K562 (cell line): ENCODE results near the gene MYOC. TPM values are rescaled to one million over a fixed set of nuclear protein-coding genes. Genes with fewer than 3 reads are reported as not detected.
"Not testable (repeated sequence)": the region's sequence is repeated elsewhere in the genome, so short reads cannot be mapped to it uniquely, and the experiment has no call there.

ENCODE experiments used
- ATAC-seq: fragments of 200-7000 bp; cut with Tn5 transposase; 3 replicates; pipeline ENCODE4 v1.9.1; 2020; ENCODE audit warnings: moderate library complexity
- BruUV-seq: library from RNA; stranded (reverse); fragments of 400-500 nt; replicated peaks from 2 replicates; lab custom pipeline; 2021; lab: Mats Ljungman, UMichigan
- CTCF ChIA-PET: fragments of 300-600 bp; formaldehyde crosslinking; extraction: SDS; loops from one replicate; lab custom pipeline; 2021; ENCODE audit warnings: low intra/inter-chr PET ratio; lab: Yijun Ruan, JAX
- POLR2A ChIA-PET: fragments of 300-600, 350-650 bp; sonication (Branson Sonifier 250); formaldehyde crosslinking; extraction: SDS; loops from one replicate; lab custom pipeline; 2021; ENCODE audit warnings: antibody characterized with exemption, inconsistent platforms; lab: Yijun Ruan, JAX
- DNase-seq, 4 experiments: peaks; one replicate each; pipeline versions ENCODE4 v3.0.0 to v3.0.0-alpha.2; 2011 to 2018; ENCODE audit warnings: low spot score in 3 of 4, mixed read lengths in 3 of 4; ENCODE audit errors: extremely low read depth in 1 of 4
- FAIRE-seq: peaks from 2 replicates; lab custom pipeline; 2011; peaks lifted over from hg19 to GRCh38; lab: Jason Lieb, UNC
- H2AFZ ChIP-seq: 2 replicates; pipeline ENCODE4 v1.6.0; 2011; ENCODE audit warnings: low read depth, low read length, control low read depth, inconsistent platforms
- H3K27ac ChIP-seq: fragments of 200-600 bp; 3 replicates; pipeline ENCODE4 v1.8.0; 2011; ENCODE audit warnings: low read depth, mild to moderate bottlenecking, control low read depth, inconsistent platforms, low read length, moderate library complexity, mixed read lengths; ENCODE audit errors: extremely low read depth
- H3K27me3 ChIP-seq, 2 experiments: fragments of 300-600 bp in 1 of 2; 2 replicates in 1 of 2; 3 replicates in 1 of 2; pipeline versions ENCODE4 v1.6.0 to v1.8.0; 2011; ENCODE audit warnings: inconsistent platforms in 2 of 2, low read length in 2 of 2, mild to moderate bottlenecking in 1 of 2, mixed read lengths in 1 of 2, moderate library complexity in 1 of 2; ENCODE audit not compliant: control insufficient read depth in 2 of 2, insufficient read depth in 2 of 2
- H3K36me3 ChIP-seq: fragments of 300-600 bp; 3 replicates; pipeline ENCODE4 v1.8.0; 2011; ENCODE audit warnings: mild to moderate bottlenecking, low read length, inconsistent platforms; ENCODE audit not compliant: control insufficient read depth, insufficient read depth
- H3K4me1 ChIP-seq, 2 experiments: fragments of 200-600 bp in 1 of 2; replicated peaks in 1 of 2; 2 replicates in 1 of 2; 3 replicates in 1 of 2; pipeline versions ENCODE4 v1.5.1 to v1.8.0; 2011; ENCODE audit warnings: inconsistent platforms in 2 of 2, low read length in 2 of 2, mild to moderate bottlenecking in 1 of 2, mixed read lengths in 1 of 2, moderate library complexity in 1 of 2; ENCODE audit not compliant: control insufficient read depth in 2 of 2, insufficient read depth in 2 of 2
- H3K4me2 ChIP-seq: 2 replicates; pipeline ENCODE4 v1.6.1; 2011; ENCODE audit warnings: low read length, control low read depth, inconsistent platforms, mixed read lengths; ENCODE audit not compliant: insufficient read depth
- H3K4me3 ChIP-seq: fragments of 200-600 bp; sonication (generic), shearing (Covaris generic); 2 replicates; pipeline ENCODE4 v1.5.1; 2016; ENCODE audit warnings: control low read depth, inconsistent platforms
- H3K79me2 ChIP-seq: fragments of 200-600 bp; 3 replicates; pipeline ENCODE4 v1.8.0; 2011; ENCODE audit warnings: low read length, inconsistent platforms; ENCODE audit not compliant: control insufficient read depth, insufficient read depth
- H3K9ac ChIP-seq, 2 experiments: 2 replicates each; pipeline versions ENCODE4 v1.6.0 to v1.6.1; 2011; ENCODE audit warnings: low read depth in 2 of 2, low read length in 2 of 2, control low read depth in 1 of 2, inconsistent platforms in 1 of 2, mild to moderate bottlenecking in 1 of 2, mixed read lengths in 1 of 2; ENCODE audit not compliant: insufficient read depth in 1 of 2
- H3K9me1 ChIP-seq: one replicate; pipeline ENCODE4 v1.6.0; 2011; ENCODE audit warnings: inconsistent platforms, mild to moderate bottlenecking, low read length, moderate library complexity; ENCODE audit not compliant: control insufficient read depth, insufficient read depth
- H3K9me3 ChIP-seq: replicated peaks from 2 replicates; pipeline ENCODE4 v1.5.1; 2011; ENCODE audit warnings: low read depth, low read length, inconsistent platforms; ENCODE audit not compliant: control insufficient read depth, insufficient read depth
- H4K20me1 ChIP-seq: replicated peaks from 2 replicates; pipeline ENCODE4 v1.6.1; 2011; ENCODE audit warnings: low read length, inconsistent platforms, mixed read lengths; ENCODE audit not compliant: control insufficient read depth, insufficient read depth
- MAZ ChIP-seq, 2 experiments: fragments of 450-650 bp in 1 of 2; sonication (generic) in 1 of 2; formaldehyde crosslinking; IDR thresholded peaks in 1 of 2; conservative IDR thresholded peaks in 1 of 2; 2 replicates each; pipeline versions ENCODE4 v1.4.0 to v1.5.0; 2020; ENCODE audit warnings: mild to moderate bottlenecking in 1 of 2, missing genetic modification reagents in 1 of 2
- NKRF ChIP-seq: fragments of 450-650 bp; IDR thresholded peaks from 2 replicates; pipeline ENCODE4 v1.6.1; 2016; ENCODE audit warnings: borderline replicate concordance
- RAD21 ChIP-seq, 2 experiments: fragments of 250-450 bp in 1 of 2; fragments of 450-650 bp in 1 of 2; sonication (Bioruptor Pico) in 1 of 2; formaldehyde crosslinking in 1 of 2; IDR thresholded peaks in 1 of 2; conservative IDR thresholded peaks in 1 of 2; 2 replicates each; pipeline versions ENCODE4 v1.4.0 to v1.8.0; 2020 to 2022; ENCODE audit warnings: mild to moderate bottlenecking in 2 of 2, moderate library complexity in 1 of 2
- SRSF3 ChIP-seq: fragments of 200-400 bp; formaldehyde crosslinking; IDR thresholded peaks from 2 replicates; pipeline ENCODE4 v1.6.1; 2016; ENCODE audit warnings: mild to moderate bottlenecking, low read length, moderate library complexity; ENCODE audit not compliant: insufficient read depth
- ZNF197 ChIP-seq: fragments of 200-800 bp; sonication (Bioruptor generic); IDR thresholded peaks from 2 replicates; pipeline ENCODE4 v1.6.1; 2016; ENCODE audit warnings: low read depth, missing genetic modification characterization, missing compliant biosample characterization
- ZNF24 ChIP-seq: fragments of 450-650 bp; IDR thresholded peaks from 2 replicates; pipeline ENCODE4 v1.6.1; 2016
- ZNF3 ChIP-seq: fragments of 250-450 bp; sonication (Bioruptor Pico); IDR thresholded peaks from 2 replicates; pipeline ENCODE4 v1.5.0; 2021; ENCODE audit warnings: mild to moderate bottlenecking, moderate library complexity
- ZNF408 ChIP-seq: fragments of 250-450 bp; sonication (Bioruptor Pico); IDR thresholded peaks from 2 replicates; pipeline ENCODE4 v1.4.0; 2020; ENCODE audit warnings: low read depth, mild to moderate bottlenecking, moderate library complexity
- WGBS: fragments of 100-300 bp; shearing (Covaris generic); methylation state at CpG from one replicate; pipeline ENCODE4 v1.1.6; 2016; ENCODE audit warnings: low coverage, mixed read lengths; ENCODE audit not compliant: insufficient coverage; ENCODE audit errors: missing lambda C conversion rate; 5-methylcytosine and 5-hydroxymethylcytosine counted together
- in situ Hi-C: fragments of 300-500 bp; cut with MboI; formaldehyde crosslinking; loops from 4 replicates; pipeline ENCODE4 v1.15.0; 2018; ENCODE audit warnings: inconsistent platforms, mixed read lengths
- intact Hi-C: fragments of 100-400 bp; cut with micrococcal nuclease; formaldehyde crosslinking; loops from 2 replicates; pipeline ENCODE4 v1.14.2; 2022
- polyA plus RNA-seq, 8 experiments: library from polyadenylated mRNA; depleted of rRNA in 4 of 8; stranded (reverse) in 5 of 8; unstranded in 3 of 8; fragments of >200 nt; fragmentation: Nextera tagmentation in 2 of 8; fragmentation: Illumina TruSeq in 1 of 8; extraction: Ambion mirVana in 2 of 8; extraction: Trizol in 1 of 8; gene quantifications; 2 replicates each; pipeline versions ENCODE4 v1.2.1 to v1.2.3, GENCODE V29; 2011 to 2014; ENCODE audit warnings: inconsistent platforms in 1 of 8, missing spikeins in 1 of 8
- total RNA-seq, 7 experiments: library from RNA; depleted of rRNA in 6 of 7; stranded (reverse); fragments of >200 nt in 6 of 7; fragmentation: Illumina TruSeq in 2 of 7; extraction: Trizol in 2 of 7; gene quantifications; 2 replicates each; pipeline versions ENCODE4 v1.2.1 to v1.2.3, GENCODE V29; 2011 to 2021; ENCODE audit warnings: low replicate concordance in 1 of 7
- TF ChIP-seq, protein P1 (sequence below): fragments of 450-650 bp; formaldehyde crosslinking; IDR thresholded peaks from 2 replicates; pipeline ENCODE4 v1.4.0; 2020; ENCODE audit warnings: mild to moderate bottlenecking, moderate library complexity
- TF ChIP-seq, protein P2 (sequence below): sonication (generic); formaldehyde crosslinking; IDR thresholded peaks from 2 replicates; pipeline ENCODE4 v1.8.0; 2022; ENCODE audit warnings: mild to moderate bottlenecking, missing genetic modification reagents

The MYOC gene
- total and polyA plus RNA-seq, 9 of the 15 experiments (the other 6 are each of a cell fraction or from before 2014, with no cell fraction given) = not detected

- no TSS peak for BruUV-seq
- ChIA-PET CTCF (no interaction called here), POLR2A (interaction anchor here (2.0 kb wide), 1 partner anchor 12 kb away, joined by 7 read pairs; no protein-coding TSS in a partner anchor)
- Histone ChIP-seq H3K27ac (no peak overlapping the region), H4K20me1 (no peaks in the 10 kb centered on the region), H3K4me3 (no peak overlapping the region), H3K9me1 (no peaks in the 10 kb centered on the region), H3K9me3 (no peaks in the 10 kb centered on the region), H3K4me2 (no peak overlapping the region), H3K4me1 (no peaks in the 10 kb centered on the region), H2AFZ (no peak overlapping the region), H3K36me3 (no peaks in the 10 kb centered on the region), H3K79me2 (no peaks in the 10 kb centered on the region), H3K9ac (no peak overlapping the region), H3K27me3 (no peaks in the 10 kb centered on the region)
- TF ChIP-seq NKRF (no peak), RAD21 (CRISPR knock-in tag; conservative IDR thresholded peaks at IDR 0.05 in 1 of 2, IDR thresholded peaks at IDR 0.05 in 1 of 2) (no peak), ZNF197 (no peak), MAZ (CRISPR knock-in tag; conservative IDR thresholded peaks at IDR 0.05 in 1 of 2, IDR thresholded peaks at IDR 0.05 in 1 of 2) (no peak), ZNF3 (no peak), ZNF408 (CRISPR knock-in tag) (no peak), SRSF3 (no peak), ZNF24 (no peak)
- TF ChIP-seq, protein P1, sequence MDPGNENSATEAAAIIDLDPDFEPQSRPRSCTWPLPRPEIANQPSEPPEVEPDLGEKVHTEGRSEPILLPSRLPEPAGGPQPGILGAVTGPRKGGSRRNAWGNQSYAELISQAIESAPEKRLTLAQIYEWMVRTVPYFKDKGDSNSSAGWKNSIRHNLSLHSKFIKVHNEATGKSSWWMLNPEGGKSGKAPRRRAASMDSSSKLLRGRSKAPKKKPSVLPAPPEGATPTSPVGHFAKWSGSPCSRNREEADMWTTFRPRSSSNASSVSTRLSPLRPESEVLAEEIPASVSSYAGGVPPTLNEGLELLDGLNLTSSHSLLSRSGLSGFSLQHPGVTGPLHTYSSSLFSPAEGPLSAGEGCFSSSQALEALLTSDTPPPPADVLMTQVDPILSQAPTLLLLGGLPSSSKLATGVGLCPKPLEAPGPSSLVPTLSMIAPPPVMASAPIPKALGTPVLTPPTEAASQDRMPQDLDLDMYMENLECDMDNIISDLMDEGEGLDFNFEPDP (CRISPR knock-in tag) = no peak
- TF ChIP-seq, protein P2, sequence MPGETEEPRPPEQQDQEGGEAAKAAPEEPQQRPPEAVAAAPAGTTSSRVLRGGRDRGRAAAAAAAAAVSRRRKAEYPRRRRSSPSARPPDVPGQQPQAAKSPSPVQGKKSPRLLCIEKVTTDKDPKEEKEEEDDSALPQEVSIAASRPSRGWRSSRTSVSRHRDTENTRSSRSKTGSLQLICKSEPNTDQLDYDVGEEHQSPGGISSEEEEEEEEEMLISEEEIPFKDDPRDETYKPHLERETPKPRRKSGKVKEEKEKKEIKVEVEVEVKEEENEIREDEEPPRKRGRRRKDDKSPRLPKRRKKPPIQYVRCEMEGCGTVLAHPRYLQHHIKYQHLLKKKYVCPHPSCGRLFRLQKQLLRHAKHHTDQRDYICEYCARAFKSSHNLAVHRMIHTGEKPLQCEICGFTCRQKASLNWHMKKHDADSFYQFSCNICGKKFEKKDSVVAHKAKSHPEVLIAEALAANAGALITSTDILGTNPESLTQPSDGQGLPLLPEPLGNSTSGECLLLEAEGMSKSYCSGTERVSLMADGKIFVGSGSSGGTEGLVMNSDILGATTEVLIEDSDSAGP (CRISPR knock-in tag) = no peak
- ATAC-seq (no peak), DNase-seq (no peak), FAIRE-seq (no peak)
- WGBS = 40% methylated on average over 10 of the region's 10 CpGs
- in situ Hi-C loops = loop anchor here (25.0 kb wide), 1 partner anchor 1069 kb away; the partner anchor contains the start of gene GORAB
- intact Hi-C loops = no loop called here
Observed at GRCh38 chr1:171606402-171606941, 46.0 kb downstream of the MYOC start.

- FAIRE-seq, H4K20me1 ChIP-seq, H3K27me3 ChIP-seq, H3K9me1 ChIP-seq, ATAC-seq, H3K27ac ChIP-seq, H3K4me3 ChIP-seq, intact Hi-C loops, DNase-seq, H3K4me2 ChIP-seq, H3K9me3 ChIP-seq, H2AFZ ChIP-seq, H3K36me3 ChIP-seq, H3K9ac ChIP-seq, H3K79me2 ChIP-seq, CTCF ChIA-PET, BruUV-seq, H3K4me1 ChIP-seq: not testable (repeated sequence)
- POLR2A ChIA-PET = interaction anchor here (0.6 kb wide), 1 partner anchor 239 kb away, joined by 3 read pairs; no protein-coding TSS in a partner anchor
- in situ Hi-C loops = loop anchor here (25.0 kb wide), 1 partner anchor 1066 kb away; the partner anchor contains the start of gene GORAB
- 60% methylated on average over 5 of the region's 6 CpGs for WGBS
Observed at GRCh38 chr1:171603042-171603441, 49.4 kb downstream of the MYOC start.
